Measurements from ENCODE around the gene WDR86. TPM values are rescaled to one million over a fixed set of nuclear protein-coding genes. Genes with fewer than 3 reads are reported as not detected.

WDR86 gene
- total RNA-seq, 1 donor from 2014 or later = 0.48 TPM

GRCh38 chr7:151375530-151376217 is 34.2 kb downstream of the WDR86 start:
- no peak for DNase-seq
- intact Hi-C loops (cut with DNase I) = no loop called here
- no peak for ATAC-seq (ENCODE audit: poor library complexity)

- no peak for DNase-seq
- no peak for ATAC-seq (ENCODE audit: poor library complexity)
- intact Hi-C loops (cut with DNase I) = no loop called here
Measured at GRCh38 chr7:151374726-151375125, 35.1 kb downstream of the WDR86 start.

- intact Hi-C loops (cut with DNase I) = no loop called here
- DNase-seq (no peak), ATAC-seq (ENCODE audit: poor library complexity) (peak; percentile 83)
Measured at GRCh38 chr7:151374139-151374538, 35.7 kb downstream of the WDR86 start.

- ATAC-seq (ENCODE audit: poor library complexity) (no peak), DNase-seq (no peak)
- intact Hi-C loops (cut with DNase I) = no loop called here
Measured at GRCh38 chr7:151373599-151373998, 36.2 kb downstream of the WDR86 start.

GRCh38 chr7:151372612-151373265 is 37.1 kb downstream of the WDR86 start:
- intact Hi-C loops (cut with DNase I) = no loop called here

GRCh38 chr7:151371266-151371665 is 38.6 kb downstream of the WDR86 start:
- DNase-seq (no peak), ATAC-seq (ENCODE audit: poor library complexity) (no peak)
- intact Hi-C loops (cut with DNase I) = no loop called here

More at GRCh38 chr7:151372612-151373265, 37.1 kb downstream of the WDR86 start:
- ATAC-seq (ENCODE audit: poor library complexity) (no peak), DNase-seq (no peak)

- ATAC-seq (ENCODE audit: poor library complexity) (peak; percentile 98), DNase-seq (peak; percentile 90)
- intact Hi-C loops (cut with DNase I) = loop anchor here (2.0 to 5.0 kb wide), 2 partner anchors 81 to 394 kb away; no protein-coding TSS in a partner anchor
Measured at GRCh38 chr7:151368136-151368571, 41.7 kb downstream of the WDR86 start.

GRCh38 chr7:151367284-151367683 is 42.6 kb downstream of the WDR86 start:
- DNase-seq = no peak
- intact Hi-C loops (cut with DNase I) = loop anchor here (5.0 kb wide), 1 partner anchor 395 kb away; no protein-coding TSS in a partner anchor
- ATAC-seq (ENCODE audit: poor library complexity) = no peak

GRCh38 chr7:151366880-151367222 is 43.0 kb downstream of the WDR86 start:
- intact Hi-C loops (cut with DNase I) = loop anchor here (5.0 kb wide), 1 partner anchor 395 kb away; no protein-coding TSS in a partner anchor
- DNase-seq (no peak), ATAC-seq (ENCODE audit: poor library complexity) (peak; percentile 61)

- intact Hi-C loops (cut with DNase I) = loop anchor here (5.0 kb wide), 1 partner anchor 396 kb away; no protein-coding TSS in a partner anchor
- DNase-seq (no peak), ATAC-seq (ENCODE audit: poor library complexity) (no peak)
Measured at GRCh38 chr7:151366166-151366879, 43.5 kb downstream of the WDR86 start.

GRCh38 chr7:151363182-151363581 is 46.7 kb downstream of the WDR86 start:
- intact Hi-C loops (cut with DNase I) = no loop called here
- no peak for ATAC-seq (ENCODE audit: poor library complexity)
- DNase-seq = no peak

GRCh38 chr7:151361193-151361959 is 48.5 kb downstream of the WDR86 start:
- intact Hi-C loops (cut with DNase I) = no loop called here
- DNase-seq = no peak
- no peak for ATAC-seq (ENCODE audit: poor library complexity)

GRCh38 chr7:151352512-151352911 is 57.3 kb downstream of the WDR86 start:
- DNase-seq (no peak), ATAC-seq (ENCODE audit: poor library complexity) (no peak)
- intact Hi-C loops (cut with DNase I) = no loop called here

- DNase-seq (no peak), ATAC-seq (ENCODE audit: poor library complexity) (no peak)
- intact Hi-C loops (cut with DNase I) = loop anchor here (2.0 kb wide), 1 partner anchor 37 kb away; no protein-coding TSS in a partner anchor
Measured at GRCh38 chr7:151351967-151352366, 57.9 kb downstream of the WDR86 start.

- no peak for ATAC-seq (ENCODE audit: poor library complexity)
- no peak for DNase-seq
- intact Hi-C loops (cut with DNase I) = loop anchor here (2.0 kb wide), 1 partner anchor 36 kb away; no protein-coding TSS in a partner anchor
Measured at GRCh38 chr7:151351027-151351426, 58.8 kb downstream of the WDR86 start.

GRCh38 chr7:151349507-151349853 is 60.4 kb downstream of the WDR86 start:
- intact Hi-C loops (cut with DNase I) = no loop called here
- peak; percentile 26 for ATAC-seq (ENCODE audit: poor library complexity)
- DNase-seq = no peak

GRCh38 chr7:151348970-151349369 is 60.9 kb downstream of the WDR86 start:
- DNase-seq = no peak
- intact Hi-C loops (cut with DNase I) = no loop called here
- ATAC-seq (ENCODE audit: poor library complexity) = no peak

GRCh38 chr7:151347200-151347599 is 62.6 kb downstream of the WDR86 start:
- DNase-seq = no peak
- no peak for ATAC-seq (ENCODE audit: poor library complexity)
- intact Hi-C loops (cut with DNase I) = no loop called here

- no peak for DNase-seq
Measured at GRCh38 chr7:151346470-151346769, 63.4 kb downstream of the WDR86 start.

More at GRCh38 chr7:151346470-151346769, 63.4 kb downstream of the WDR86 start:
- intact Hi-C loops (cut with DNase I) = no loop called here
- ATAC-seq (ENCODE audit: poor library complexity) = no peak

Measured in Right ventricle myocardium superior (tissue), 1 donor.